ENCODE data around the gene DPF3.
"Not testable (repeated sequence)": the region's sequence is repeated elsewhere in the genome, so short reads cannot be mapped to it uniquely, and the experiment has no call there.

Gene DPF3

DNA sequence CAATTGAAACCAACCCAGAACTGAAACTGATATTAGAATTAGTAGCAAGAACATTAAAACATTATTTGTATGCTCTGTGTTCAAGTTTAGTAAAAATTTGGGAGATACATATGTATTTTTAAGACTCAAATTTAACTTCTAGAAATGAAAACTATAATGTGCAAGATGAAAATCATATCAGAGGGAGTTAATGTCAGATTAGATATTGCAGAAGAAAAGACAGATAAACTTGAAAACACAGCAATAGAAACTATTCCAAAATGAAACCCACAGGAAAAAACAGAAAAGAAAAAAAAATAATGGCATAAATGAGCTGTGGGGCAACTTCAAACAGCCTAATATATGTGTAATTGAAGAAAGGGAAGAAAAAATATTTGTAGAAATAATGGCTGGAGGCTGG, 134.9 kb downstream of the DPF3 start:
- DNase-seq = no peak

DNA sequence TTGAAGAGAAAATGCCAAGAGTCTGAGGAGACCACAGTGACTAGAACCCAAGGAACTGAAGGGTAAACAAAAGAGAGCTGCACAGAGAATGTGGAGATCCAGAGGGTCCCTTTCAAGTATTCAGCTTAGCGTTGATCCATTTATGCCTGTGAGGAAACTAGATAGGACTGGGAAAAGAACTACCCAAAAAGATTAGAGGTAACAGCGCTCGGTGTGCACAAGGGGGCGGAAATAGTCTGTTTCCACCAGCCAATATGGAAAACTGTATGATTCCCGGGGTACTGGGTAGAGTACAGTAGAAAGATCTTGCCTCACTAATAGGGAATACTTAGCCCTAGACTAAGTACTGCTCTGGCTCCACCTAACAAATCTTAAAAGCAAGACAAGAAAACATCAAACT, 135.5 kb downstream of the DPF3 start:
- no peak for DNase-seq

DNA sequence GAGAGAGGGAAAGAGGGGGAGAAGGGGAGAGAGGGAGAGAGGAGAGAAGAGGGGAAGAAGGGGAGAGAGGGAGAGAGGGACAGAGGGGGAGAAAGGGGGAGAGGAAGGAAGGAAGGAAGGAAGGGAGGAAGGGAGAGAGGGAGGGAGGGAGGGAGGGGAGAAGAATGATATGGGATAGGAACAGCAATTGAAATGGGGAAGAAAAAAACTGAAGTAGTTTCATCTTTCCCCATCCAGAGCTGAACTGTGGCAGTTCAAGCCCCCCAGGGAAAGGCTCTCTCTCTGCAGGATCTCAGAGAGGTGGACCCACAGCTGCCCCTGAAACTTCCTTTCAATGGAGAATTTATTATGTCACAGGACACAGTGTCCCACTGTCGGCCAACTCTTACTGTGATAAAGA, 136.9 kb downstream of the DPF3 start:
- no peak for DNase-seq

DNA sequence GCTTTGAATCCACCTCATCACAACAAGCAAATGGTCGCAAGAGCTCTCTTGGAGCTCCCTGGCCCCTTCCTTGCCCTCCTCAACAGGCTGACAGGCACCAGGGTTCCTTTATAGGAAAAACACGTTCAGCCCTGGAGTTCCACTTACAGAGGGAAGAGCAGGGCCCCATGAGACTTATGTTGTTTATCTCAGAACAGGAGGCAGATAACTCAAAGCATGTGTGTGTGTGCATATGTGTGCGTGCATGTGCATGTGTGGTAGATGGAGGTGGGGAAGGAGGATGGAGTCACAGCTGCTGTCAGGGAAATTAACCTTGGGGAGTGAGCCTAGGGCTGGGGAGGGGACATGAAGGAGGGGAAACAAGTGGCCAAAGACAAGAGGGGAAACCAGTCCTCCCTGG, 138.1 kb downstream of the DPF3 start:
- DNase-seq = no peak

DNA sequence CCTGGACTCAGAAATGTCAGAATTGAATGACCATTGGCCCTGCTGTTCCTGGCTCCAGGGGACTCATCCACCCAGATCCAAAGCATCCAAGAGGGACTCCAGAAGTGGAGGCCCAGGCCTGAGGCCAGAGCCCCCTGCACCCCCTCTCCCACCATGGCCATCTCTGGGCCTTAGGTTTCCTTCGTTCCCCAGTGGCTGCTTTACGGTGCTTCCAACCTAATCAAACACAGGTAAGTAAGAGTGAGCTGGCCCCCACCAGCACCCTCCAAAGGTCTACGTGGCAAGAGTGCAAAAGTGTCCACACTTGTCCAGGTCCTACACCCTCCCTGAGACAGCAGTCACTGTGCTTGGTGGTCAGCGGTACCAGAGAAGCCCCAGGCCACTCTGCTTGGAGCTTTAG, 139.0 kb downstream of the DPF3 start:
- no peak for DNase-seq

DNA sequence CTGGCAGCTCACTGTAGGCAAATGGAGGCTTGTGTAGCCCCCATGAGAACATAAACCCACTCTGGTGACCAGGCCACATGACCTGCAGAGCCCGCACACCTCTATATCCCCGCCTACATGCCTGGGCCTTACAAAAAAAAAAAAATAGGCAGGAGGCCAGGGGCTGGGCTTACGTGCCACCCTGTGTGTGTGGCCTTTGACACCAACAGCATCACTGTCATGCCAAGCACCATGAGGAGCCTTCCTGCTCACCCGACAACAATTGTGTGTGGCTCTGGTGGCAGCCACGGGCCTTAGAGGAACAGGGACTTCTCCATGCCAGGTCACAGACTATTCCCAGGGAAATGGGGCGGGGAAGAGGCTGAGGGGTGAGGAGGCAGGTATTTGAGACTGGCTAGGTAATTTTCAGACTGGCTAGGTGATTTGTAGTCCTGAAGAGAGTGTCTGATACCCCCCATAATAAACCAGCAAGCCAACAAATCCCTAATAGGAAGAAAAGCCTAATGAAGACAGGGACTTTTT, 140.0 kb downstream of the DPF3 start:
- no peak for DNase-seq

DNA sequence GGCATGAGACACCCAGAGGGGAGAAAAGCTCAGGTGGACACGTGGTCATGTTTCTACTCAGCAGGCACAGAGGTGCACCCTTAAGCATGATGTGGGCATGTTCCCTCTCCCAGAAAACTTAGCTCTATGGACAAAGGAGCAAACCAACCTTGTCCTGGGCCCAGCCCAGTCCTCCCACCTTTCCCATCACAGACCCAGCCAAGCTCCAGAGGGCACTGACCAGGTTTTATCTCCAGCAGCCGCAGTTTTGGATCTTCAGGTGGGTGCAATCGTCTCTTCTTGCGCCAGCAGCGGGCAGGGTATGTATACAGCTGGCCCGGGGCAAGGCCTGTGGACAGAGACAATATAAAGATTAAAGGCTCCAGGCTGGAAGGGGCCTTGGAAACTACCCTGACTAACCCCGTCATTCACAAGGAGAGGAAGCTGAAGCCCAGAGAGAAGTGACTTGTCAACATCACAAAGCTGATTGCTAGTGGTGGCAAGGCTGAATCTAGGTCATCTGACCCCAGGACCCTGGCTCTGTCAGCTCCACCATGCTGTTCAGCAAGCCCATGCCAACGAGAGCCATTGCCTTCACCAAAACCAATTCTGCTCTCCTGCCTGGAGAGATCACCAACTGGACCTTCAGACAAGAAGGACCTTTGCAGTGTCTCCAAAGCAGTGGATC, 140.7 kb downstream of the DPF3 start:
- DNase-seq = no peak

DNA sequence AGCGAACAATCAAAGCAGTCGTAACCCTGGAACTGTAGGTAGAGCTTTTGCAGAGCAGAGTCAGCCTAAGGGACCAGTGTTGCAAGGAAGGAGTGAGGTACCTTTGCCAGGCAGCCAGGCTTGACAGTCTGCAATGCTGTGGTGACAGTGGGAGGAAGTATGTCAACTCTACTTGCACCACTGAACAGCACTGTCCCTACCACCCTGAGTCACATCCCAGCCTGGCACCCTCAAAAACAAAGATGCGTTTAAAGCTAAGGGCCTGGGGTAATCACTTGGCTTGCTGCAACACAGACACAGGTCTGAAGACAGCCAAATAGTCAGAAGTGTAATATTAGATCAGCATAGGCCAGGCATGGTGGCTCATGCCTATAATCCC, 141.9 kb downstream of the DPF3 start:
- DNase-seq = no peak

DNA sequence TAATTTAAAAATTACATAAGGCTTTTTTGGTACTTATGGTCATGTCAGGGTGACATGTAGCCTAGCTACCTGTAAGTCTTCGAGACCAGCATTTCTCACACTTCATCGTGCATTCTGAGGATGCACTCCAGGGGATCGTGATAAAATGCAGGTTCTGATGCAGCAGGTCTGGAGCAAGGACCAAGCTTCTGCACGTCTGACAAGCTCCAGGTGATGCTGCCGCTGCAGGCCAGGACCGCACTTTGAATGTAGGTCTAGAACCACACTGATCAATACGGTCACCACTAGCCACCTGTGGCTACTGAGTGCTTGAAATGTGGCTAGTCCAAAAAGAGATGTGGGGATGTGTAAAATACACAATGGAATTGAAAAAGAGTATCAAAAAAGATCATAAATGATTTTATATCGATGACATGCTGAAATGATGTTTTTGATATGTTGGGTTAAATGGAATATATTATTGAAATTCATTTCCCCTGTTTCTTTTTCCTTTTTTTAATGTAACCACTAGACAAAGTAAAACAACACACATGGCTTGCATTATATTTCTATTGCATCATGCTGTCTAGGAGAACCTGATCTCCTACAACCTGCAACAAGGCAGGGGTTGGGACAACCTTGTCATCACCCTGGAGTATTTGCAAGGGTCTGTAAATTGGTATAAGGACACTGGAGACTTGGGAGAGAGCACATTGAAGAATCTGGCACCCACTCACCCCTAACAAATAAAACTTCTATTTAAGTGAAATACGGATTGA, 142.4 kb downstream of the DPF3 start:
- no peak for DNase-seq

DNA sequence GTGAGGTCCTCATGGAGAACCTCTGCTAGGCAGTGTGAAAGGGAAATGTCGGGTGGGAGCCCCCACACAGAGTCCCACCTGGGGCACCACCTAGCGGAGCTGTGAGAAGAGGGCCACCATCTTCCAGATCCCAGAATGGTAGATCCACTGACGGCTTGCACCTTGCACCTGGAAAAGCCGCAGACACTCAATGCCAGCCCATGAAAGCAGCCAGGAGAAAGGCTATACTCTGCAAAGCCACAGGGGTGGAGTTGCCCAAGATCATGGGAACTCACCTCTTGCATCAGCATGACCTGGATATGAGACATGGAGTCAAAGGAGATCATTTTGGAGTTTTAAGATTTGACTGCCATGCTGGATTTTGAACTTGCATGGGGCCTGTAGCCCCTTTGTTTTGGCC, 145.0 kb downstream of the DPF3 start:
- DNase-seq = not testable (repeated sequence)

DNA sequence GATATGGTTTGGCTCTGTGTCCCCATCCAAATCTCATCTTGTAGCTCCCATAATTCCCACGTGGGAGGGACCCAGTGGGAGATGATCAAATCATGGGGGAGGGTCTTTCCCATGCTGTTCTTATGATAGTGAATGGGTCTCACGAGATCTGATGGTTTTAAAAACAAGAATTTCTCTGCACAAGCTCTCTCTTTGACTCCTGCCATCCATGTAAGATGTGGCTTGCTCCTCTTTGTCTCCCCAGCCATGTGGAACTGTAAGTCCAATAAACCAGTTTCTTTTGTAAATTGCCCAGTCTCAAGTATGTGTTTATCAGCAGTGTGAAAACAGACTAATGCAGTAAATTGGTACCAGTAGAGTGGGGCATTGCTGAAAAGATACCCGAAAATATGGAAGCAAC, 146.2 kb downstream of the DPF3 start:
- DNase-seq = no peak

DNA sequence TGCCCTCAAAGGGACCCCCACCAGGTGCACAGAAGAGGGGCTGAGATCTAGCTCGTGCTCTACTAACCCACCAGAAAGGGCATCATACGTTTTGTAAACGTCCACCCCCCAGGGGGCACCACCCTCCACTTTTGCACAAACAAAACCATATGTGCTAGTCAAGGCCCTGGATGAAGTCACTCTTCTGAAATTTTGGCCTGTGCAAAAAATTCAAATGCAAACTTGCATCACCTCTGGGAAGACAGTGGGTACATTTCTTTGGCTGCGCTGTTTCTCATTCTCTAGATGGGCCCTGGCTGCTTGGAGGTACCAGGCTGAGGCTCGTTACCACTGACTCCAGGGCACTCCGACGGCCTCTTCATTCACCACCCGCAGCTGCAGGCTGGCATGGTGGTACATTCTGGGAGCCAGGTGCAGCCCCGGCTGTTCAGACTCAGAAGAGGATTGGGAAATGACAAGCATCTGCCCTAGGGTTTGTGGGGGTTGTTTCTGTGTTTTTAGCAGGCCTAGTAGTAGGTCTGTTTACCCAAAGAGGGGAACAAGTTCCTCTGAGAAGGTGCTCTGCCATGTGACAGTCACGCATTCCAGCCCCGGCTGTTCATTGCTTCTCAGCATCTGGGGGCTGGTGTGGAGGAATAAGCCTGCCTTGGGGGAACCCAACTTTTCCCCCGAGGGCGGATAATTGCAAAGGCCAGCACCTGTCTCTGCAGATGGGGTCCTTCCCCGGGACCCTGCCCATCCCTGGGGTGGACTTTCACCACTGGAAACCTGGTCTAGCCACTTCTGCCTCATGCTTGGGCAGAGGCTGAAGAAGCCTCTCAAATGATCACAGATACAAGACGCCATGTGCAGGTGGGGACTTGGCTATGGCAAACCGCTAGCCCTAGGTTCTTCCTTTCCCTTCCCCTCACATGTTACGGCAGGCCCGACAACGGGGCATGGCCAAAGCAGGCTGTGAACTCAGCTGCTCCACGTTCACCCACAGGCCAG, 147.6 kb downstream of the DPF3 start:
- no peak for DNase-seq

DNA sequence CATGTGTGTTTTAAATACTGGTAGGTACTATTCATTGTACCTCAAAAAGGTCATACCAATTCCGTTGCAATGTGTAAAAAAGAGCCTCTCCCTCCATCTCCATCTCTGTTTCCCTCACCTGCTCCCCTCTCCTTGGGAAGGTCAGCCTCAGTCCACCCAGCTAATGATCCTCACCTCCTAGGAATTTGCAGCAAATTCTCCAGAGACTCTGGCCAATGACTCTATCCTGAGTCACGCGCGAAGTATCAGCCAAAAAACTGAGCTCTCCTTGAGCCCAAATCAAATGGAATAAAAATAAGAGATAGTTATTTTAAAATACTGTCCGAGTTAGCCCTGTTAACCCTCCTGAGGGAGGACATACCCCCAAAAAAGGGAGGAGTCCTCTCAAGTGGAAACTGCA, 148.4 kb downstream of the DPF3 start:
- no peak for DNase-seq

DNA sequence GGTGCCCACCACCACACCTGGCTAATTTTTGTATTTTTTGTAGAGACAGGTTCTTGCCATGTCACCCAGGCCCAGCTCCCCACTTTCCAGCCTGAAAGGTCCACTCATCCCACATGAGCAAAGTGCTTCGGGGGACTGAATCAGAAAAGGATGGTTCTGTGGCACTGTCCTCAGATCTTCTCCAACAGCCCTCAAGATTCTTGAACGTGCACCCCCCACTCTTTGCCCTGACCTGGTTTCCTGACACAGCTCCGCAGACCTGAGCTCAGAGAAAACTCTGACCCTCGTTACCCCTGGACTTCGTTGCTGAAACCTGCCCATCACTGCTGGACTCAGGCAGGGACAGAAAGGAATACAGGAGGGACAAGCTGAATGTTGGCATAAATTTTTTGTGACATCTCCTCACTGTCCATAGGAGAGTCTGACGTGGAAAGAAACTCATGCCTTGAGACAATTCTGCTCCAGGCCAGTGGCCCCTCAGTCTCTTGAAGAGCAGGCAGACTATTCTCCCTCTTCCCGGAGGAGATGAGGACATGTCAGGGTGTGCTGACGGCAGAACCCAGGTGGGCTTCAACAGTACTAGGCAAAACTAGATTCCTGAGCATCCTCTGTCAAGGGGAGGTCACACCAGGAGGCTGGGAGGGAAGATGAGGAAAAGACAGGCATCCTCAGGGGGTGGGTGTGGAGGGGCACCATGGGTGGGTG, 149.3 kb downstream of the DPF3 start:
- DNase-seq = no peak

DNA sequence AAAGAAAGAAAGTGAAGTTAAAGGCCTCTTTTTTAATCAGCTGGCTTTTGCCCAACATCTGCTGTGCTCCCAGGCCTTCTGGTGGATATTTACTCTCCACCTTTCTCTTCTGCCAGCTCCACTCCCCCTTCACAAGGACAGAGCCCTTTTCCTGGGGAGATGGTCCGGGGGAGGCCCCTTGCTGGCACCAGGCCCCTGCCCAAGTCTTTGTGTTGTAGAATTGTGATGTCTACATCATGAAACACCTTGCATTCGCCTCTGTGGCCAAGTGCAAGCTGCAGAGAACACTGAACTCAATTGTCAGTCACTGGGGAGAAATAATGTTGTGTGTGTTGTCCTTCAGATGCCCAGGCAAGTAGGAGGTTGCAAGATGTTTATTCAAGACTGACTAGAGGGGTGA, 150.3 kb downstream of the DPF3 start:
- DNase-seq = no peak

DNA sequence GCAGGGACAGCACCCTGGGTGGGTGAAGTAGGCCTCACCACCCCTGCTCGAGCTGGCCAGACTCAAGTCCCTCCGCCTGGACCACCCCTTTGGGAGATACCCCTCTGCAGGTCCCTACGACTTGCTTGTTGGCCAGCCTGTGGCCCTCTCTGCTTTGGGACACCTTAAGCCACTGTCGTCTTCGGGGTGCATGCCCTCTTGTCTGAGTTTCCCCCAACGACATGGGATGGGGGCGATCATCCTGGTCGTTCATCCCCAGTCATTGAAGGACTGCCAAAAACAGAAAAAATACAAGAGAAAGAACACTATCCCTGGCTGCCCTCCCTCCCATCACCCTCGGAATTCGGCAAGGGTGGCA, 151.1 kb downstream of the DPF3 start:
- DNase-seq = no peak

DNA sequence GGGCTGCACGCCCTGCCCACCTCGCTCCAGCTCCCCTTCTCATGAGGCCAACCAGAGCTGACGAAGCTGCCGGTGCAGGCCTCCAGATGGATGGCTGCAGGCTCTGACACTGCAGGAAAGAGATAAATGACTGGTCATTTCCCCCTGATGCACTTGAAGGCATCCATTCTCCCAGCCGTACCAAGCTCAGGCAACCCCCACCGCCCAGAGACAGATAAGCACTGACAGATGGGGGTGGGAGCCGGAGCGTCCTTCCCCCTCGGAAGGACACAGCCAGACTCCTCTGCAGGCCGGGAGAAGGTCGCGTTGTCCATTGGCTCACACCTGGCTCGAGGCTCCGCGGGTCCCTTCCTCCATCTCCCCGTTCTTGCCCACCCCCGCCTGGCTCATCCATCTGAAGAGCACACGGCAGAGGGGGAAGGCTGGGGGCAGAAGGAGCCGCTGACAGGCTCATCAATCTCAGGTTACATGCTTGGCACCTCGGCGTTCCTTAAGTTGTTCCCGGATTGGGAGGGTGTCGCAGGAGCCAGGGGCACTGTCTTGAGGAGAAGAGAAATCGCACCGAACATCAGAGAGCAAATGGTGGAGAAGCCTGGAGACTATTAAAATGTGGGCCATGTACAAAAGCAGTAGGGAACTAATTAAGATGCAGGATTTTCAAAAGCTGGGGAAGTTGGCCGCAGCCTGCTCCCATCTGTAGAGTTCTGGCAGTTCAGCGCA, 151.6 kb downstream of the DPF3 start:
- DNase-seq = no peak

DNA sequence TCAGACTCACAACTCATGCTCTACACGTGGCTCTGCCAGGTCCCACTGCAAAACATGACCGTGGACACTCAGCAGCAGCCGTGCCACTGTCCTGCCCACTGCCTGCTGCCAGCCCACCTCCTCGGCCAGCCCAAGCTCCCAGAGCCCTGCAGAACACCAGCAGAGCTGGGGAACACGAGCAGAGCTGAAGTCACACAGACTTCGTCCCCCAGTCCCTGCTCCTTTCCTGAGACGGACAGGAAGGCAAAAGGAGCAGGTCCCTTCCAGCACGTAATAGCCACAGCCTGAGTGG, 152.1 kb downstream of the DPF3 start:
- DNase-seq = no peak

DNA sequence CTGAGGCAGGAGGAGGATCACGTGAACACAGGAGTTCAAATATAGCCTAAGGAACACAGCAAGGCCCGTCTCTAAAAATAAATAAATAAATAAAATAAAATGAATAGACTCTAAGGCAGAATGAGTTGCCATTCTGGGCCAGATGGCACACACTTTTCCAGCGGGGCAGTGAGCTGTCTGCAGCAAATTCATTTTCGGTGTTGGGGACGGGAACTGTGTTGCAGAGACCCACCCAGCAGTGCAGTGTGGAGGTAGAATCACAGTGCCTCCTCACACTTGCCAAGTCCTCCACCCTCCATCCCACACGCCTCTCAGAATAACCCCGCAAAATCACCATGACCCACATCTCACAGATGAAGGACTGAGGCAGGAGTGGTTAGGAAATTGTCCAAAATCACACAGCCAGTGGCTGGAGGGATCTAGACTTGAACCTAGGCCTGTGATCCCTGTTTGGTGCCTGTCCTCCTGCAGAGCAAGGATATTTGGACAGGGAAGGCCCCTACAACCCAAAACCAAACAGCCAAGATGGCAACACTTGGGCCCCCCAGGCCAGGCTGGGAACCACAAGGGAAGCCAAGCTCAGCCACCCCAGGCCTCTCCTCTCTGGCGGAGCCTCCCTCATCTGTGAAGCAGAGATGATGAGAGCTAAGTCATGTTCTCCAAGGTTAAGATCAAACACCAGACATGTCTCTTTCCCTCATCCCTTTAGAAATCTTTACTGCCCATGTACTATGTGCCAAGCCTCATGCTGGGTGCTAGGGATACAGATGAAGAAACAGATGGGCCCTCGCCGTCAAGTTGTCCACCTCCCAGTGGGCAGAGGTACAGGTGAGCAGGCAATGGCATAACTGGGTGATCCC, 152.7 kb downstream of the DPF3 start:
- no peak for DNase-seq

DNA sequence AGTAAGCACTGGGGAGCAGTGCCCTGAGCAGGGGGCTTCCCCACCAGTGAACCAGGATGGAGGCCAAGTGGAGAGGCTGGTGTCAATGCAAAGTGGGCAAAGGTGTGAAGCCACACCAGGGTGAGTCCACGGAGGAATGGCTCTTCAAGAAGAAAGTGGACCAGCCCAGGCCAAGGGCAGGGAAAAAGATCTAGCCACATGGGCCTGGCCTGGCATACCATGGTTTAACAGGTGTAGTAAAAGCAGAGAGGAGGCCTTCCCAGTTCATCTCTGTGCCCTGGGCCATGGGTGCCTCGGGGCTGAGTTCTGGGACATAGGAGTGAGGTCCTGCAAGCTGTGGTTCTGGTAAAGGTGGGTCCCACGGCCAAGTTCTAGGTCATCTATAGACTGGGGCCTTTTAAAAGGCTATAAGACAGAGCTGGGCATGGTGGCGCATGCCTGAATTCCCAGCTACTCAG, 153.4 kb downstream of the DPF3 start:
- DNase-seq = no peak
